ENCODE results near the gene FAM124B. TPM values are rescaled to one million over a fixed set of nuclear protein-coding genes. Genes with fewer than 3 reads are reported as not detected.
A peak's percentile ranks its signal among the peaks of the same experiment; 100 is the strongest.

FAM124B gene
- total and polyA plus RNA-seq, 2 donors (not counting 1 experiment from before 2014, with no cell fraction given), result 0.13 to 0.34 TPM

DNA sequence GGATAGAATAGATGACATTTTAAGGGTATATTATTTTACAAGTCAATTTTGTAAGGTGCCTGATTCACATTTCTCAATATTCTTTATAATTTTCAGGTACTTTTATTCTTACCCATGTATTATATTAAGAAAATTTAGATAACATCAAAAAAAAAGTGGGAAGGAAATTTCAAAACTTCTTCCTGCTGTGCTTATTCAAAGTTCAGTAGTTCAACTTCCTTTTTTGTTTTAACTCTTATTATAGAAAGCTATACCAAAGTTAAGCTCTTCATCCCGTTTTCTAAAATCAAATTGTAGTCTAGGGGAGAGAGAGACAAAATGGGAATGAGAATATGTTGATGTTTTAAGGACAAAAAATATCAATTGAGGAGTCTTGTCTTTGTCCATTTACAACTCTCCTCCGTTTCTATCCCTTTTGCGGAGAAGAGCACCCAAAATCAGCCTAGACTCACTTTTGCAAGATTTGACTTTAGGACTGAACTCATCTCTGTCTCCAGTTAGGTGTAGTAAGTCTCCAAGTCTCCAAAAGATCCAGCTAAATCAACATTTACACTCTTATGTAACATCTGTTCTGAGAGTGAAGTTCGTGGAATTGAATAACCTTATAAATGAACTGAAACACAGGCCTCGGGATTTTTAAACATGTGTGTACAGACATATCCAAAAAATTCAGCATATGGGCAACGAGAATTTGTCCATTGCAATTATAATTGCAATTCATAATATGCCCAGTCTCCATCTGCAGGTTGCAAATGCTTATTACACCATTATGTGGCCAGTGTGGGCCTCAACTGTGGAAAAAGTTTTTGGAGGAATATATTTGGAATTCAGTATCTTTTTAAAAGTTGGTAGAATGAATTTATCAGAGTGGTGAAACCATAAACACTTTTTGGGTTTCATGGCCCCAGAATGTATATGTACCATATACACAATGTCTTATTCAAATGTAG is 23.9 kb downstream of the FAM124B start:
- TF ChIP-seq EZH2 (IDR thresholded peaks at IDR 0.05; ENCODE audit: borderline replicate concordance, insufficient read depth, low read depth, low read length, poor library complexity, severe bottlenecking), result no peak
- TF ChIP-seq, protein P1, sequence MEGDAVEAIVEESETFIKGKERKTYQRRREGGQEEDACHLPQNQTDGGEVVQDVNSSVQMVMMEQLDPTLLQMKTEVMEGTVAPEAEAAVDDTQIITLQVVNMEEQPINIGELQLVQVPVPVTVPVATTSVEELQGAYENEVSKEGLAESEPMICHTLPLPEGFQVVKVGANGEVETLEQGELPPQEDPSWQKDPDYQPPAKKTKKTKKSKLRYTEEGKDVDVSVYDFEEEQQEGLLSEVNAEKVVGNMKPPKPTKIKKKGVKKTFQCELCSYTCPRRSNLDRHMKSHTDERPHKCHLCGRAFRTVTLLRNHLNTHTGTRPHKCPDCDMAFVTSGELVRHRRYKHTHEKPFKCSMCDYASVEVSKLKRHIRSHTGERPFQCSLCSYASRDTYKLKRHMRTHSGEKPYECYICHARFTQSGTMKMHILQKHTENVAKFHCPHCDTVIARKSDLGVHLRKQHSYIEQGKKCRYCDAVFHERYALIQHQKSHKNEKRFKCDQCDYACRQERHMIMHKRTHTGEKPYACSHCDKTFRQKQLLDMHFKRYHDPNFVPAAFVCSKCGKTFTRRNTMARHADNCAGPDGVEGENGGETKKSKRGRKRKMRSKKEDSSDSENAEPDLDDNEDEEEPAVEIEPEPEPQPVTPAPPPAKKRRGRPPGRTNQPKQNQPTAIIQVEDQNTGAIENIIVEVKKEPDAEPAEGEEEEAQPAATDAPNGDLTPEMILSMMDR (IDR thresholded peaks at IDR 0.05), result no peak
- H2AFZ ChIP-seq (ENCODE audit: insufficient read depth, low read depth, low read length, poor library complexity, severe bottlenecking), result no peak overlapping the region
- H3K27me3 ChIP-seq (replicated peaks in 1 of 4; ENCODE audit: control extremely low read depth in 1 of 4, control insufficient read depth in 3 of 4, insufficient read depth in 4 of 4, low read length in 3 of 4), result no peaks in the 10 kb centered on the region
- ChIA-PET CTCF (interaction anchor here (0.6 to 1.3 kb wide), 2 partner anchors 9 to 272 kb away, joined by 3 to 4 read pairs; no protein-coding TSS in a partner anchor), POLR2A (no interaction called here)
- no peaks in the 10 kb centered on the region for H3K79me2 ChIP-seq (ENCODE audit: control insufficient read depth, insufficient read depth, low read length)
- no peaks in the 10 kb centered on the region for H3K36me3 ChIP-seq (replicated peaks in 1 of 2; ENCODE audit: control extremely low read depth in 1 of 2, control insufficient read depth in 1 of 2, extremely low read depth in 1 of 2, insufficient read depth in 2 of 2, low read length in 1 of 2)
- intact Hi-C loops (cut with micrococcal nuclease), result no loop called here
- peaks cover 3 to 11% of the 10 kb centered on the region in 2 donors for H3K4me1 ChIP-seq (ENCODE audit: control insufficient read depth in 2 of 2, insufficient read depth in 2 of 2, low read length in 2 of 2)
- Mint-ChIP-seq H3K9me3 (ENCODE audit: insufficient read depth) (no peaks in the 10 kb centered on the region), H3K4me1 (peaks cover 14% of the 10 kb centered on the region), H3K4me3 (no peak overlapping the region), H3K27ac (no peak overlapping the region), H3K27me3 (no peaks in the 10 kb centered on the region)
- H3K4me2 ChIP-seq (replicated peaks; ENCODE audit: low read depth, low read length, poor library complexity, severe bottlenecking), result peak overlapping the region; percentile 26
- WGBS (ENCODE audit: insufficient coverage), result no CpG with 5 or more reads among the region's 6 CpGs
- no peak for ATAC-seq (ENCODE audit: low read depth)
- H3K4me3 ChIP-seq (ENCODE audit: control extremely low read depth in 1 of 5, extremely low read depth in 1 of 5, insufficient read depth in 1 of 5, low read depth in 2 of 5, low read length in 4 of 5), result no peak overlapping the region
- H3K9me3 ChIP-seq (ENCODE audit: control extremely low read depth in 1 of 3, control insufficient read depth in 2 of 3, insufficient read depth in 1 of 3, low read length in 2 of 3), result no peaks in the 10 kb centered on the region
- no peak overlapping the region for H3K9ac ChIP-seq (ENCODE audit: low read length)
- H4K20me1 ChIP-seq (ENCODE audit: control insufficient read depth, insufficient read depth, low read length, poor library complexity, severe bottlenecking), result no peaks in the 10 kb centered on the region
- H3K27ac ChIP-seq (ENCODE audit: low read length in 2 of 2), result no peak overlapping the region
- DNase-seq, result no peak

DNA sequence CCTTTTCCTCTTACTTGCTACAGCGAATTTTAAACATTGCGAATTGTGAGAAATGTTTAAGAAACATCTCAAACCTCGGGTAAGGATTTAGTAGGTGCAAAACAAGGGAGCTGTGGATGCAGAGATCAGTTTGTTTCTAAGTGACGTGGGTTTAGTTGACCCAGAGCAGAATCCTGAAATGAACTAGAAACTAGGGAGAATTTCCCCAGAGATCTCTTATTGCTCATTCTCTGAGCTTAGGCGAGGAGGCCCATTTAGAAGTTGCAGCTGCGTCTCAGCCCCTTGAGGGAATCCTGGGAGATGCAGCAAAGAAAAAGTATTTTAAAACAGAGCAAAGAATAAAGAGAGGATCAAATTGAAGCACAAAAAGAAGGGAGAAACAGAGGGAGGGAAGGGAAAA is 29.3 kb downstream of the FAM124B start:
- CTCF ChIA-PET, result interaction anchor here (0.5 to 6.1 kb wide), 5 partner anchors 18 to 400 kb away, joined by 3 to 90 read pairs (median 3); no protein-coding TSS in a partner anchor
- no peak overlapping the region for H3K4me3 Mint-ChIP-seq
- intact Hi-C loops (cut with micrococcal nuclease), result no loop called here
- no peaks in the 10 kb centered on the region for H3K9me3 Mint-ChIP-seq (ENCODE audit: insufficient read depth)
- DNase-seq, result no peak
- Histone ChIP-seq H3K4me2 (replicated peaks; ENCODE audit: low read depth, low read length, poor library complexity, severe bottlenecking) (no peak overlapping the region), H3K27me3 (replicated peaks in 1 of 4; ENCODE audit: control extremely low read depth in 1 of 4, control insufficient read depth in 3 of 4, insufficient read depth in 4 of 4, low read length in 3 of 4) (no peaks in the 10 kb centered on the region), H3K9ac (ENCODE audit: low read length) (no peak overlapping the region), H3K4me1 (ENCODE audit: control insufficient read depth in 2 of 2, insufficient read depth in 2 of 2, low read length in 2 of 2) (peaks cover 0 to 6% of the 10 kb centered on the region in 2 donors), H4K20me1 (ENCODE audit: control insufficient read depth, insufficient read depth, low read length, poor library complexity, severe bottlenecking) (no peaks in the 10 kb centered on the region), H2AFZ (ENCODE audit: insufficient read depth, low read depth, low read length, poor library complexity, severe bottlenecking) (no peak overlapping the region), H3K27ac (ENCODE audit: low read length in 2 of 2) (no peak overlapping the region), H3K9me3 (ENCODE audit: control extremely low read depth in 1 of 3, control insufficient read depth in 2 of 3, insufficient read depth in 1 of 3, low read length in 2 of 3) (no peaks in the 10 kb centered on the region), H3K79me2 (ENCODE audit: control insufficient read depth, insufficient read depth, low read length) (no peaks in the 10 kb centered on the region), H3K36me3 (replicated peaks in 1 of 2; ENCODE audit: control extremely low read depth in 1 of 2, control insufficient read depth in 1 of 2, extremely low read depth in 1 of 2, insufficient read depth in 2 of 2, low read length in 1 of 2) (no peaks in the 10 kb centered on the region), H3K4me3 (ENCODE audit: control extremely low read depth in 1 of 5, extremely low read depth in 1 of 5, insufficient read depth in 1 of 5, low read depth in 2 of 5, low read length in 4 of 5) (no peak overlapping the region)
- ATAC-seq (ENCODE audit: low read depth), result no peak
- TF ChIP-seq, protein P1 (IDR thresholded peaks at IDR 0.05), result no peak
- TF ChIP-seq EZH2 (IDR thresholded peaks at IDR 0.05; ENCODE audit: borderline replicate concordance, insufficient read depth, low read depth, low read length, poor library complexity, severe bottlenecking), result no peak
- H3K4me1 Mint-ChIP-seq, result peaks cover 6% of the 10 kb centered on the region
- 87% methylated on average over 4 of the region's 6 CpGs for WGBS (ENCODE audit: insufficient coverage)
- H3K27me3 Mint-ChIP-seq, result no peaks in the 10 kb centered on the region
- H3K27ac Mint-ChIP-seq, result no peak overlapping the region
- POLR2A ChIA-PET, result no interaction called here

Measured in B cell (primary cell).